ENCODE results near the gene TREM1.
"Not testable (repeated sequence)": the region's sequence is repeated elsewhere in the genome, so short reads cannot be mapped to it uniquely, and the experiment has no call there.

Gene TREM1

GRCh38 chr6:41286544-41287346 is at the start of gene TREM1:
TREM1 (minus strand) TSS chr6:41286682; CDS start chr6:41286655, 27 bp downstream.
- DNase-seq, result no peak

- no peak for DNase-seq
Observed at GRCh38 chr6:41335943-41336342, 49.5 kb upstream of the TREM1 start.

- no peak for DNase-seq
Observed at GRCh38 chr6:41335296-41335695, 48.8 kb upstream of the TREM1 start, which contains the start of gene NCR2. NCR2 (plus strand) TSS chr6:41335608; CDS start chr6:41335877, 269 bp downstream.

- no peak for DNase-seq
Observed at GRCh38 chr6:41334482-41335040, 48.1 kb upstream of the TREM1 start.

- DNase-seq, result no peak
Observed at GRCh38 chr6:41332842-41333736, 46.6 kb upstream of the TREM1 start.

GRCh38 chr6:41332241-41332640 is 45.8 kb upstream of the TREM1 start:
- DNase-seq, result no peak

- DNase-seq, result no peak
Observed at GRCh38 chr6:41331401-41332150, 45.1 kb upstream of the TREM1 start.

- DNase-seq, result no peak
Observed at GRCh38 chr6:41327177-41327576, 40.7 kb upstream of the TREM1 start.

GRCh38 chr6:41326092-41326491 is 39.6 kb upstream of the TREM1 start:
- no peak for DNase-seq

GRCh38 chr6:41325446-41326066 is 39.1 kb upstream of the TREM1 start:
- DNase-seq, result no peak

GRCh38 chr6:41321183-41321582 is 34.7 kb upstream of the TREM1 start:
- DNase-seq, result no peak

GRCh38 chr6:41318654-41319565 is 32.4 kb upstream of the TREM1 start:
- DNase-seq, result peak; percentile 85

- DNase-seq, result no peak
Observed at GRCh38 chr6:41318261-41318653, 31.8 kb upstream of the TREM1 start.

- DNase-seq, result no peak
Observed at GRCh38 chr6:41315943-41316620, 29.6 kb upstream of the TREM1 start.

GRCh38 chr6:41315203-41315602 is 28.7 kb upstream of the TREM1 start:
- no peak for DNase-seq

GRCh38 chr6:41306187-41306854 is 19.8 kb upstream of the TREM1 start:
- peak; percentile 60 for DNase-seq

- DNase-seq, result no peak
Observed at GRCh38 chr6:41302638-41303037, 16.2 kb upstream of the TREM1 start.

GRCh38 chr6:41298785-41299502 is 12.5 kb upstream of the TREM1 start:
- no peak for DNase-seq

GRCh38 chr6:41297248-41297647 is 10.8 kb upstream of the TREM1 start:
- not testable (repeated sequence) for DNase-seq

Measured in CD4-positive, alpha-beta T cell treated with Interleukin-6 for 4 hours (primary cell).